ENCODE results near the gene URI1. TPM values are rescaled to one million over a fixed set of nuclear protein-coding genes. Genes with fewer than 3 reads are reported as not detected.
"Not testable (repeated sequence)": the region's sequence is repeated elsewhere in the genome, so short reads cannot be mapped to it uniquely, and the experiment has no call there.

Gene URI1
- total RNA-seq, 1 donor from 2014 or later, result 45.1 TPM

DNA sequence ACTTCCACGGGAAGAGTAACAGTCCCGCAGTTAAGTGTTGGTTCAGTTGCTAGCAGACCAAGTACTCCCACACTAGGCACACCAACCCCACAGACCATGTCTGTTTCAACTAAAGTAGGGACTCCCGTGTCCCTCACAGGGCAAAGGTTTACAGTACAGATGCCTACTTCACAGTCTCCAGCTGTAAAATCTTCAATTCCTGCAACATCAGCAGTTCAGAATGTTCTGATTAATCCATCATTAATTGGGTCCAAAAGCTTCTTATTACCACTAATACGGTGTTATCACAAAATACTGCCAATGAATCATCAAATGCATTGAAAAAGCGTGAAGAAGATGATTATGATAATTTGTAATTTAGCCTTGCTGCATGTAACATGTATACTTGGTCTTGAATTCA, 95.8 kb downstream of the URI1 start:
- no peak for TF ChIP-seq CTCF (IDR thresholded peaks at IDR 0.05)
- Histone ChIP-seq H3K27ac (no peak overlapping the region), H3K27me3 (no peaks in the 10 kb centered on the region), H3K9me3 (no peaks in the 10 kb centered on the region), H3K4me1 (no peaks in the 10 kb centered on the region), H3K4me3 (no peak overlapping the region), H3K36me3 (peaks cover 6% of the 10 kb centered on the region)
- intact Hi-C loops (cut with DNase I), result no loop called here
- ATAC-seq (no peak), DNase-seq (no peak)

DNA sequence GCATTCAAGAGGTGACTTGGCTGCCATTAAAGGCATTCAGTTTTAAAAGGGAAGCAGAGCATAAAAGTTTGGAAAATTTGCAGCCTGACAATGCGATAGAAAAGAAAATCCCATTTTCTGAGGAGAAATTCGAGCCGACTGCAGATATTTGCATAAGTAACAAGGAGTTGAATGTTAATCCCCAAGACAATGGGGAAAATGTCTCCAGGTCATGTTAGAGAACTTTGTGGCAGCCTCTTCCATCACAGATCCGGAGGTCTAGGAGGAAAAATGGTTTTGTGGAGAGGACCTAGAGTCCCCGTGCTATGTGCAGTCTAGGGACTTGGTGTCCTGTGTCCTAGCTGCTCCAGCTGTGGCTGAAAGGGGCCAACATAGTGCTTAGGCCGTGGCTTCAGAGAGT, 99.9 kb downstream of the URI1 start:
- ATAC-seq; intact Hi-C loops (cut with DNase I); H3K4me3 ChIP-seq; DNase-seq; H3K4me1 ChIP-seq; H3K9me3 ChIP-seq; H3K27me3 ChIP-seq; H3K36me3 ChIP-seq; H3K27ac ChIP-seq: not testable (repeated sequence)

DNA sequence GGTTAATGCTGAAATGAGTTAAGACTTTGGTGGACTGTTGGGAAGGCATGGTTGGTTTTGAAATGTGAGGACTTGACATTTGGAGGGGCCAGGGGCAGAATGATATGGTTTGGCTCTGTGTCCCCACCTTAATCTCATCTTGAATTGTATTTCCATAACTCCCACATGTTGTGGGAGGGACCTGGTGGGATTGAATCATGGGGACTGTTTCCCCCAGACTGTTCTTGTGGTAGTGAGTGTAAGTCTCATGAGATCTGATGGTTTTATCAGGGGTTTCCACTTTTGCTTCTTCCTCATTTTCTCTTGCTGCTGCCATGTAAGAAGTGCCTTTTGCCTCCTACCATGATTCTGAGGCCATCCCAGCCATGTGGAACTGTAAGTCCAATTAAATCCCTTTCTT, 101.0 kb downstream of the URI1 start:
- H3K36me3 ChIP-seq; H3K9me3 ChIP-seq; H3K4me1 ChIP-seq; H3K27me3 ChIP-seq; intact Hi-C loops (cut with DNase I); H3K4me3 ChIP-seq; ATAC-seq; H3K27ac ChIP-seq; DNase-seq: not testable (repeated sequence)

DNA sequence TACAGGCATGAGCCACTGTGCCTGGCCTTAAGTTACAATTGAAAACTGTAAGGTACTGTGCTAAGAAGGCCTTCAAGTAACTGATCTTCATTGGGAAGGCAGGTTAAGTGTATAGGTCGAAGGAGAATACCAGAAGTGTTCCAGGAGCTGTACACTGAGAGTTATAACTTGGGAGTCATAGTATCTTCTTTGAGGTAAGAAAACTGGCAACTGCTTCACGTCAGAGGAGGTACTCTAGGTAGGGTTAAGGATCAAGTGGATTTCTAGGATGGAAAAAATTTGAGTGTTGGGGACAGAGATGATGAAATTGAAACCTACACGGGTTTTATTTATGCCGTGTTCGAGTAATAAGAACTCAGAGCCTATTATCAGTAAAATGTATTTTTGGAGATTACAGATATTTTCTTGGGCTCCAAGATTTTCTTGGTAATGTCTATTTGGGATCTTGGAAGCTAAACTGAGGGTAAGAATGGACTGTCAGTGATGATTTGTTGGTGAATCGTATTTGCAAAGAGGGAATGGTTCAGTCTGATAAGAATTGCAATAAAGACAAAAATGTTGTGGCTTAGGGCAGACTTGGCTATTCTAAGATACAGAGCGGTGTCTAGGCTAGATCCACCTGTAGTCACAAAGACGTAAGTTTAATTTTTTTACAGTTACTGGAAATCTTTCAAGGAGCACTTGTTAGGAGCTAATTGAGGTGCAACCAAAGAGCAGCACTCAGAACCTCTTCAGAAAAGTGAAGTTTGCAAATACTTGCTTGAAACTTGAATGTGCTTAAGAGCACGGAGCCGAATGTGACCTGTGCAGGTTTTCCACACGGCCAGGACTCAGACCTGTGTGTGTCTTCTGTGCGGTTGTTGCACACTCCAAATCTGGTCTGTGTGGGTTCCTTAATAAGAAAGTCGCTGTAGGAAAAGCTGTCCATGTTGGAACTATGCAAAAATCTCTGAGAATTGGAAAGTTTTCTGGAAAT, 102.5 kb downstream of the URI1 start:
- peak; percentile 89 for ATAC-seq
- intact Hi-C loops (cut with DNase I), result no loop called here

DNA sequence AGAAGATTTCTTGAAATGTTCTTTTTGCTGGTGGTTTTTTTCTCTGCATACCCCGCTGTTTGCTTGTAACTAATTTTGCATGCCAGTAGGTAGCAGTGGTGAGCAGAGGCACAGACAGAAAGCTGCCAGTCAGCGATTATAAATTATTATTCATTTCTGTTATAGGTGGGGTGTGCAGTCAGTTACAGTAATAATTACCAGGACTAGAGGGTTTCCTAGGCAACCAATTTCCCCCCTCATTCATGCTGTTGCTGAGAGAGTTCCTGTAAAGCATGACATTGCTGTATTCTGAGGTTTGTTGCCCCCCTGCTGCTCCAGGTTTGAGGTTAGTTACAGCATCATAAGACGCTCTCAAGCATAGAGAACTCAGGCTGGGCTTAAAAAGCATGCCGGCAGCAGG, 104.5 kb downstream of the URI1 start:
- ATAC-seq, result no peak
- Histone ChIP-seq H3K4me3 (no peak overlapping the region), H3K27ac (no peak overlapping the region), H3K36me3 (no peaks in the 10 kb centered on the region), H3K27me3 (no peaks in the 10 kb centered on the region), H3K9me3 (no peaks in the 10 kb centered on the region), H3K4me1 (no peaks in the 10 kb centered on the region)
- intact Hi-C loops (cut with DNase I), result no loop called here
- TF ChIP-seq CTCF (IDR thresholded peaks at IDR 0.05), result peak; percentile 32
- no peak for DNase-seq

More for the DNA sequence above, 102.5 kb downstream of the URI1 start:
- H3K4me3 ChIP-seq, result no peak overlapping the region
- peak overlapping the region; percentile 32 for H3K27ac ChIP-seq
- H3K36me3 ChIP-seq, result no peaks in the 10 kb centered on the region
- DNase-seq, result no peak
- no peak for TF ChIP-seq CTCF (IDR thresholded peaks at IDR 0.05)
- H3K9me3 ChIP-seq, result no peaks in the 10 kb centered on the region
- H3K27me3 ChIP-seq, result no peaks in the 10 kb centered on the region
- no peaks in the 10 kb centered on the region for H3K4me1 ChIP-seq

DNA sequence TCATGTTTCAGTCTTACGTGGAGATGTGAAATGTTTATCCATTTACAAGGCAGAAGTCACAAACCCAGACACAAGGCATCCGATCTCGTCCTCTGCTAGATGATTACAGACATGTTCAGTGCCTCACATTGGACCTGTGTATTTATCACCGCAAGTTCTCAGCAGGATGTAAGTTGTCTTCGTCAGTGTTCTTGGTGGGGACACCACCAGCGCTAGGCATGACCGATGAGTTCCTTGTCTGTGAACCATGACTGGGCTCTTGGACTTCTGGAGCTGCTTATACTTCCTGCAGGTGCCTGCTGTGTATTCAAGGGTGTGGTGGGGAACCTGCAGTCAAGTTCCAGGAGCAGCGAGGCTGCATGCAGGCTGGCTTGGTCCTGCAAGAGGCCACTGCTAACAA, 105.4 kb downstream of the URI1 start:
- Histone ChIP-seq H3K4me1 (no peaks in the 10 kb centered on the region), H3K9me3 (no peaks in the 10 kb centered on the region), H3K36me3 (no peaks in the 10 kb centered on the region), H3K27me3 (no peaks in the 10 kb centered on the region), H3K4me3 (no peak overlapping the region), H3K27ac (no peak overlapping the region)
- TF ChIP-seq CTCF (IDR thresholded peaks at IDR 0.05), result no peak
- intact Hi-C loops (cut with DNase I), result no loop called here
- DNase-seq (no peak), ATAC-seq (no peak)
